HEK293 (cell line): Measurements from ENCODE around the gene RANGAP1.
A peak's percentile ranks its signal among the peaks of the same experiment; 100 is the strongest.

ENCODE experiments used
- BCL6B ChIP-seq: fragments of 450-650 bp; formaldehyde crosslinking; IDR thresholded peaks from 2 replicates; pipeline ENCODE4 v1.5.1; 2017; ENCODE audit warnings: missing biosample characterization, missing genetic modification characterization
- HIC1 ChIP-seq: fragments of 450-650 bp; formaldehyde crosslinking; IDR thresholded peaks from 2 replicates; pipeline ENCODE4 v1.5.1; 2016; ENCODE audit warnings: missing biosample characterization, missing genetic modification characterization
- KLF10 ChIP-seq: fragments of 450-650 bp; IDR thresholded peaks from 2 replicates; pipeline ENCODE4 v1.5.1; 2018; ENCODE audit warnings: missing biosample characterization, mild to moderate bottlenecking, missing genetic modification characterization
- PRDM4 ChIP-seq: fragments of 450-650 bp; formaldehyde crosslinking; IDR thresholded peaks from 2 replicates; pipeline ENCODE4 v1.5.1; 2017; ENCODE audit warnings: missing biosample characterization, missing genetic modification characterization
- SP3 ChIP-seq: fragments of 450-650 bp; formaldehyde crosslinking; IDR thresholded peaks from 2 replicates; pipeline ENCODE4 v1.5.1; 2016; ENCODE audit warnings: missing biosample characterization, missing genetic modification characterization
- ZBTB49 ChIP-seq: fragments of 450-650 bp; formaldehyde crosslinking; IDR thresholded peaks from 2 replicates; pipeline ENCODE4 v1.5.1; 2016; ENCODE audit warnings: missing biosample characterization, missing genetic modification characterization, low read depth
- ZBTB6 ChIP-seq: fragments of 450-650 bp; formaldehyde crosslinking; IDR thresholded peaks from 2 replicates; pipeline ENCODE4 v1.5.1; 2017; ENCODE audit warnings: missing biosample characterization, missing genetic modification characterization
- ZNF18 ChIP-seq: fragments of 450-650 bp; formaldehyde crosslinking; IDR thresholded peaks from 2 replicates; pipeline ENCODE4 v1.5.1; 2016; ENCODE audit warnings: missing biosample characterization, missing genetic modification characterization
- ZNF239 ChIP-seq: fragments of 450-650 bp; formaldehyde crosslinking; IDR thresholded peaks from 2 replicates; pipeline ENCODE4 v1.5.1; 2016; ENCODE audit warnings: missing biosample characterization, missing genetic modification characterization
- ZNF266 ChIP-seq: fragments of 450-650 bp; formaldehyde crosslinking; IDR thresholded peaks from 2 replicates; pipeline ENCODE4 v1.5.1; 2016; ENCODE audit warnings: missing biosample characterization, missing genetic modification characterization, low read depth
- ZNF416 ChIP-seq: fragments of 450-650 bp; formaldehyde crosslinking; IDR thresholded peaks from 2 replicates; pipeline ENCODE4 v1.5.1; 2016; ENCODE audit warnings: missing biosample characterization, missing genetic modification characterization
- ZNF449 ChIP-seq: fragments of 450-650 bp; formaldehyde crosslinking; IDR thresholded peaks from 2 replicates; pipeline ENCODE4 v1.5.1; 2017; ENCODE audit warnings: missing biosample characterization, mild to moderate bottlenecking, missing genetic modification characterization, moderate library complexity
- ZNF580 ChIP-seq: fragments of 450-650 bp; formaldehyde crosslinking; IDR thresholded peaks from 2 replicates; pipeline ENCODE4 v1.5.1; 2016; ENCODE audit warnings: missing biosample characterization, missing genetic modification characterization
- ZNF585B ChIP-seq: fragments of 450-650 bp; formaldehyde crosslinking; IDR thresholded peaks from 2 replicates; pipeline ENCODE4 v1.5.1; 2016; ENCODE audit warnings: missing biosample characterization, missing genetic modification characterization
- ZNF664 ChIP-seq: fragments of 450-650 bp; formaldehyde crosslinking; IDR thresholded peaks from 2 replicates; pipeline ENCODE4 v1.5.1; 2016; ENCODE audit warnings: missing biosample characterization, missing genetic modification characterization
- ZSCAN4 ChIP-seq: fragments of 450-650 bp; formaldehyde crosslinking; IDR thresholded peaks from 2 replicates; pipeline ENCODE4 v1.5.1; 2017; ENCODE audit warnings: missing biosample characterization, missing genetic modification characterization
- TF ChIP-seq, protein P1 (sequence below): fragments of 450-650 bp; formaldehyde crosslinking; IDR thresholded peaks from 2 replicates; pipeline ENCODE4; 2016; ENCODE audit warnings: missing biosample characterization, missing genetic modification characterization
- TF ChIP-seq, protein P2 (sequence below): sonication (generic); formaldehyde crosslinking; IDR thresholded peaks from 2 replicates; pipeline ENCODE4 v1.8.1; 2022; ENCODE audit warnings: mild to moderate bottlenecking, moderate library complexity, missing genetic modification reagents
- TF ChIP-seq, protein P3 (sequence below): fragments of 450-650 bp; formaldehyde crosslinking; IDR thresholded peaks from 2 replicates; pipeline ENCODE4 v1.5.1; 2016; ENCODE audit warnings: missing biosample characterization, missing genetic modification characterization

The RANGAP1 gene

GRCh38 chr22:41288245-41288946 lies 2.4 kb upstream of the RANGAP1 start (continued):
- TF ChIP-seq ZBTB49 (tag by site-specific recombination) (no peak), ZNF664 (no peak), KLF10 (tag by site-specific recombination) (no peak), BCL6B (tag by site-specific recombination) (peak; percentile 59; the same call in 1 of the 2 replicates), ZNF416 (tag by site-specific recombination) (no peak), ZNF266 (tag by site-specific recombination) (no peak), ZNF585B (tag by site-specific recombination) (no peak), ZBTB6 (tag by site-specific recombination) (no peak), ZNF449 (tag by site-specific recombination) (peak; percentile 52; the same call in 1 of the 2 replicates), ZNF18 (tag by site-specific recombination) (no peak), HIC1 (tag by site-specific recombination) (no peak), ZSCAN4 (tag by site-specific recombination) (no peak), ZNF239 (tag by site-specific recombination) (no peak), PRDM4 (tag by site-specific recombination) (0 out of 2 replicates have a peak, but pooled peaks have one; percentile 23), ZNF580 (peak; percentile 53; the same call in 1 of the 2 replicates), SP3 (tag by site-specific recombination) (no peak)
- TF ChIP-seq, protein P1, sequence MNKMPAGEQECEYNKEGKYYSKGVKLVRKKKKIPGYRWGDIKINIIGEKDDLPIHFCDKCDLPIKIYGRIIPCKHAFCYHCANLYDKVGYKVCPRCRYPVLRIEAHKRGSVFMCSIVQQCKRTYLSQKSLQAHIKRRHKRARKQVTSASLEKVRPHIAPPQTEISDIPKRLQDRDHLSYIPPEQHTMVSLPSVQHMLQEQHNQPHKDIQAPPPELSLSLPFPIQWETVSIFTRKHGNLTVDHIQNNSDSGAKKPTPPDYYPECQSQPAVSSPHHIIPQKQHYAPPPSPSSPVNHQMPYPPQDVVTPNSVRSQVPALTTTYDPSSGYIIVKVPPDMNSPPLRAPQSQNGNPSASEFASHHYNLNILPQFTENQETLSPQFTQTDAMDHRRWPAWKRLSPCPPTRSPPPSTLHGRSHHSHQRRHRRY (tag by site-specific recombination): no peak
- TF ChIP-seq, protein P2, sequence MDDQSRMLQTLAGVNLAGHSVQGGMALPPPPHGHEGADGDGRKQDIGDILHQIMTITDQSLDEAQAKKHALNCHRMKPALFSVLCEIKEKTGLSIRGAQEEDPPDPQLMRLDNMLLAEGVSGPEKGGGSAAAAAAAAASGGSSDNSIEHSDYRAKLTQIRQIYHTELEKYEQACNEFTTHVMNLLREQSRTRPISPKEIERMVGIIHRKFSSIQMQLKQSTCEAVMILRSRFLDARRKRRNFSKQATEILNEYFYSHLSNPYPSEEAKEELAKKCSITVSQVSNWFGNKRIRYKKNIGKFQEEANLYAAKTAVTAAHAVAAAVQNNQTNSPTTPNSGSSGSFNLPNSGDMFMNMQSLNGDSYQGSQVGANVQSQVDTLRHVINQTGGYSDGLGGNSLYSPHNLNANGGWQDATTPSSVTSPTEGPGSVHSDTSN: no peak
- TF ChIP-seq, protein P3, sequence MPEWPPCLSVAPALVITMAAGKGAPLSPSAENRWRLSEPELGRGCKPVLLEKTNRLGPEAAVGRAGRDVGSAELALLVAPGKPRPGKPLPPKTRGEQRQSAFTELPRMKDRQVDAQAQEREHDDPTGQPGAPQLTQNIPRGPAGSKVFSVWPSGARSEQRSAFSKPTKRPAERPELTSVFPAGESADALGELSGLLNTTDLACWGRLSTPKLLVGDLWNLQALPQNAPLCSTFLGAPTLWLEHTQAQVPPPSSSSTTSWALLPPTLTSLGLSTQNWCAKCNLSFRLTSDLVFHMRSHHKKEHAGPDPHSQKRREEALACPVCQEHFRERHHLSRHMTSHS: no peak
